ENCODE measurements around the gene MAGIX.
A peak's percentile ranks its signal among the peaks of the same experiment; 100 is the strongest.

MAGIX gene

DNA sequence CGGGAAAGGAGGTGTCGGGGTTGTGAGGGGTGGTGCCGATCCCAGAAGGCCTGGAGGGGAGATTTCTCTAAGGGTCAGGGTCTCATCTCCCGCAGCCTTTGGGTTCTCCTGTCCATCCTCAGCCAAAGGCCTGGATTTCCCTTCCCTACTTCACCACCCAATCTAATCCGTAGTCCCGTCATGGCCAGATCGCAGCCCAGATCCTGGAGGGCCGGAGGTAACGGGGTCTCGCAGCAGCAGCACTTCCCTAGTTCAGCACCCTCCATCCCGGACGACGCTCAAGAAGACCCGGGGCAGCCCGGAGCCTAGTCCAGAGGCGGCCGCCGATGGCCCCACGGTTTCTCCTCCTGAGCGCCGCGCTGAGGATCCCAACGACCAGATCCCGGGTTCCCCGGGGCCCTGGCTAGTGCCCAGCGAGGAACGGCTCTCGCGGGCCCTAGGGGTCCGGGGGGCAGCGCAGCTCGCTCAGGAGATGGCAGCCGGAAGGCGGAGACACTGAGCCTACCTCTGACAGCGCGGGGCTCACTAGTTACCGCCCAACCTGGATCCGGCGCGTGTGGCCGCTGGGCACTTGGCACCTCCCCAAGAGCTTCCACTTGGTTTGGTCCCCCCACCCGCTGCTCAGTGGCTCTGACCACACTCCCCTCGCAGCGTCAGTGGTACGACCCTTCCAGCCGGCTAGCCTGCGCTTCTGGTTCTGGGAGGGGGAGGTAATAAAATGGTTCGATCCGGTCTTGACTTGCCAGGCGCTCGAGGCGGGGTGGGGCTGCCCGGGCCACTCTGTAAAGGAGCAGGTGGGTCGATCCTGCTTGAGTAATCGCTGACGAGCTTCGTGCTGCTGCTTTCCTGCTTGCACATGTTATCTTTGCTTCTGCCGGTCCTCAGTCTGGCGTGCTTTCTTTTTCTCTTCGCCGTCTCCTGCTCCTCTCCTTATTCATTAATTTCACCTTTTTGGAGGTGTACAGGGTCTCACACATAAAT is 3.6 kb downstream of the MAGIX start:
- Histone ChIP-seq H3K27ac (peak overlapping the region; percentile 97), H2AFZ (ENCODE audit: low read depth) (peak overlapping the region; percentile 38)
- TF ChIP-seq, protein P1, sequence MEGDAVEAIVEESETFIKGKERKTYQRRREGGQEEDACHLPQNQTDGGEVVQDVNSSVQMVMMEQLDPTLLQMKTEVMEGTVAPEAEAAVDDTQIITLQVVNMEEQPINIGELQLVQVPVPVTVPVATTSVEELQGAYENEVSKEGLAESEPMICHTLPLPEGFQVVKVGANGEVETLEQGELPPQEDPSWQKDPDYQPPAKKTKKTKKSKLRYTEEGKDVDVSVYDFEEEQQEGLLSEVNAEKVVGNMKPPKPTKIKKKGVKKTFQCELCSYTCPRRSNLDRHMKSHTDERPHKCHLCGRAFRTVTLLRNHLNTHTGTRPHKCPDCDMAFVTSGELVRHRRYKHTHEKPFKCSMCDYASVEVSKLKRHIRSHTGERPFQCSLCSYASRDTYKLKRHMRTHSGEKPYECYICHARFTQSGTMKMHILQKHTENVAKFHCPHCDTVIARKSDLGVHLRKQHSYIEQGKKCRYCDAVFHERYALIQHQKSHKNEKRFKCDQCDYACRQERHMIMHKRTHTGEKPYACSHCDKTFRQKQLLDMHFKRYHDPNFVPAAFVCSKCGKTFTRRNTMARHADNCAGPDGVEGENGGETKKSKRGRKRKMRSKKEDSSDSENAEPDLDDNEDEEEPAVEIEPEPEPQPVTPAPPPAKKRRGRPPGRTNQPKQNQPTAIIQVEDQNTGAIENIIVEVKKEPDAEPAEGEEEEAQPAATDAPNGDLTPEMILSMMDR (conservative IDR thresholded peaks at IDR 0.05; ENCODE audit: low read depth, low read length) = peak; percentile 33; the same call in 1 of the 2 replicates

DNA sequence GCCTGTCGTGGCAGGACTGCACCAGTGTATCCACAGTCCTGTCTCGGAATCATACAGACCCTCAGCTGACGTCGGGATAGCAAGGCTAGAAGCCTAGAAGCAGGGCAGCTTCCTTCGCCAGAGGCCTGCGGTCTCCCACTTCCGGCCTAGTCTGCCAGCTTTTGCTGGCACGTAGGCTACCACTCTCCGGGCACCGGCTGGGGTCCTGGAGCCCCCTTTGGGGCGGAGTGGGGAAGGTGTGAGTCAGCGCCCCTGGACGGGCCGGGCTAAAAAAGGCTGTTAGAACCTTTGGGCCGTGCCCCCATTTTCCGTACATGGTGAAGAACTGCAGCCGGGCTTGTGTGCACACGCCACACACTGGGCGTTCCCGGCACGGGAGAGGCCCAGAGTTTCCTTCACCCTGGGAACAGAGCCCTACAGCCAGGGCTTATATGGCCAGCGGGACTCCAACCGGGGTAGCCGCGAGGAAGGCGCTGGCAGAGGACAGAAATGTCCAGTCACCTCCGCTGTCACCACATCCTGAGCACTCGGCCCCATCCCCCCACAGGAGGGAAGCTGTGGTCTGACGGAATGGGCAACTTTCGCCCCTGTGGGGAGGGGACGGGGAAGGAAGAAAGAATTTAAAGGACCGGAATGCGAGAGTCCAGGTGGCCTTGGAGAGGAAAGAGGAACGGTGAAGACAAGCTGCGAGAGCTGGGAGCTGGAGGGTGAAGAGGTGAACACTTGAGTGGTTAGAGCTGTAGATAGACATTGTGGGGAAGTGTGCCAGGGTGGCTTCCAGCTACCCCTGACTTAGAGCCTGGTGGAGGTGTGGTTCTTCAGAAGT is 4.6 kb downstream of the MAGIX start:
- H2AFZ ChIP-seq (ENCODE audit: low read depth) = peak overlapping the region; percentile 38; the same call in 1 of the 2 replicates
- peaks cover 34% of the 10 kb centered on the region for H3K4me1 ChIP-seq (ENCODE audit: low read depth, poor library complexity, severe bottlenecking)
- no peak overlapping the region for H3K4me3 ChIP-seq (IDR thresholded peaks at IDR 0.05; ENCODE audit: insufficient read depth, low read depth, low read length)
- H3K4me2 ChIP-seq = peak overlapping the region; percentile 93
- TF ChIP-seq, protein P1 (conservative IDR thresholded peaks at IDR 0.05; ENCODE audit: low read depth, low read length) = no peak
- no peaks in the 10 kb centered on the region for H3K36me3 ChIP-seq (ENCODE audit: insufficient read depth)
- H3K9ac ChIP-seq = peak overlapping the region; percentile 85
- H3K79me2 ChIP-seq (ENCODE audit: insufficient read depth, low read depth) = no peaks in the 10 kb centered on the region
- H4K20me1 ChIP-seq (ENCODE audit: insufficient read depth) = no peaks in the 10 kb centered on the region
- peak overlapping the region; percentile 97 for H3K27ac ChIP-seq
- no peaks in the 10 kb centered on the region for H3K27me3 ChIP-seq (ENCODE audit: insufficient read depth, low read depth)

More for the DNA sequence above, 3.6 kb downstream of the MAGIX start:
- H3K79me2 ChIP-seq (ENCODE audit: insufficient read depth, low read depth) = no peaks in the 10 kb centered on the region
- H3K9ac ChIP-seq = peak overlapping the region; percentile 85
- no peaks in the 10 kb centered on the region for H4K20me1 ChIP-seq (ENCODE audit: insufficient read depth)
- no peaks in the 10 kb centered on the region for H3K36me3 ChIP-seq (ENCODE audit: insufficient read depth)
- peak overlapping the region; percentile 93 for H3K4me2 ChIP-seq
- peaks cover 34% of the 10 kb centered on the region for H3K4me1 ChIP-seq (ENCODE audit: low read depth, poor library complexity, severe bottlenecking)
- no peak overlapping the region for H3K4me3 ChIP-seq (IDR thresholded peaks at IDR 0.05; ENCODE audit: insufficient read depth, low read depth, low read length)
- H3K27me3 ChIP-seq (ENCODE audit: insufficient read depth, low read depth) = no peaks in the 10 kb centered on the region

GRCh38 chrX:49167740-49168108 is 5.2 kb downstream of the MAGIX start:
- Histone ChIP-seq H3K9ac (peak overlapping the region; percentile 85; the same call in 1 of the 2 replicates), H3K27me3 (ENCODE audit: insufficient read depth, low read depth) (no peaks in the 10 kb centered on the region), H3K4me3 (IDR thresholded peaks at IDR 0.05; ENCODE audit: insufficient read depth, low read depth, low read length) (no peak overlapping the region), H2AFZ (ENCODE audit: low read depth) (0 out of 2 replicates have a peak overlapping the region, but pooled peaks have one; percentile 38), H4K20me1 (ENCODE audit: insufficient read depth) (no peaks in the 10 kb centered on the region), H3K4me2 (peak overlapping the region; percentile 93), H3K4me1 (ENCODE audit: low read depth, poor library complexity, severe bottlenecking) (peaks cover 34% of the 10 kb centered on the region), H3K36me3 (ENCODE audit: insufficient read depth) (no peaks in the 10 kb centered on the region), H3K79me2 (ENCODE audit: insufficient read depth, low read depth) (peaks cover 3% of the 10 kb centered on the region; the same call in 1 of the 2 replicates), H3K27ac (peak overlapping the region; percentile 97)
- TF ChIP-seq, protein P1 (conservative IDR thresholded peaks at IDR 0.05; ENCODE audit: low read depth, low read length) = no peak

GRCh38 chrX:49171752-49172279 is 9.3 kb downstream of the MAGIX start, which contains the start of gene PLP2:
Gene PLP2, plus strand, starts transcription at chrX:49171898. Its CDS starts 103 bp downstream, at chrX:49172001.
- peak within 1 kb of the TSS; percentile 85 for H3K9ac ChIP-seq
- H3K4me3 ChIP-seq (IDR thresholded peaks at IDR 0.05; ENCODE audit: insufficient read depth, low read depth, low read length) = no peak within 1 kb of the TSS
- no peaks in the 10 kb centered on the region for H3K36me3 ChIP-seq (ENCODE audit: insufficient read depth)
- no peaks in the 10 kb centered on the region for H4K20me1 ChIP-seq (ENCODE audit: insufficient read depth)
- peaks cover 39% of the 10 kb centered on the region for H3K4me1 ChIP-seq (ENCODE audit: low read depth, poor library complexity, severe bottlenecking)
- peak within 1 kb of the TSS; percentile 52; the same call in 1 of the 2 replicates for H2AFZ ChIP-seq (ENCODE audit: low read depth)
- peaks cover 17% of the 10 kb centered on the region; the same call in 1 of the 2 replicates for H3K79me2 ChIP-seq (ENCODE audit: insufficient read depth, low read depth)
- H3K27me3 ChIP-seq (ENCODE audit: insufficient read depth, low read depth) = no peaks in the 10 kb centered on the region
- peak within 1 kb of the TSS; percentile 85 for H3K27ac ChIP-seq
- peak within 1 kb of the TSS; percentile 80 for H3K4me2 ChIP-seq
- TF ChIP-seq, protein P1 (conservative IDR thresholded peaks at IDR 0.05; ENCODE audit: low read depth, low read length) = no peak

Data from KMS-11 (cell line).